Measurements from ENCODE around the gene ATP6V1C2. TPM values are rescaled to one million over a fixed set of nuclear protein-coding genes. Genes with fewer than 3 reads are reported as not detected.

Gene ATP6V1C2
- total RNA-seq, result 1 to 10 TPM in 1 of 2 donors, not detected in 1; 5.3 TPM

- Histone ChIP-seq H3K27me3 (replicated peaks; ENCODE audit: insufficient read depth) (no peaks in the 10 kb centered on the region), H3K27ac (no peak within 1 kb of the TSS), H3K4me1 (ENCODE audit: control insufficient read depth in 1 of 2, low read depth in 2 of 2) (peaks cover 11 to 33% of the 10 kb centered on the region in 2 donors), H3K9me3 (no peaks in the 10 kb centered on the region), H3K4me3 (peak within 1 kb of the TSS; percentile 80), H3K36me3 (no peaks in the 10 kb centered on the region)
- no peak for DNase-seq (ENCODE audit: low spot score)
- TF ChIP-seq CTCF (IDR thresholded peaks at IDR 0.05), result no peak
- no peak for ATAC-seq (ENCODE audit: insufficient number of reproducible peaks, low FRiP score, low read depth)
Measured at GRCh38 chr2:10721396-10722251, at the start of gene ATP6V1C2. TSS of gene ATP6V1C2 (plus strand) at chr2:10721630. CDS start at chr2:10722850, 1,220 bp downstream.

- H3K4me3 ChIP-seq, result no peak overlapping the region
- no peak for TF ChIP-seq CTCF (IDR thresholded peaks at IDR 0.05)
- H3K27ac ChIP-seq, result no peak overlapping the region
- no peak for ATAC-seq (ENCODE audit: insufficient number of reproducible peaks, low FRiP score, low read depth)
- H3K4me1 ChIP-seq (ENCODE audit: control insufficient read depth in 1 of 2, low read depth in 2 of 2), result no peaks in the 10 kb centered on the region
- no peaks in the 10 kb centered on the region for H3K27me3 ChIP-seq (replicated peaks; ENCODE audit: insufficient read depth)
- no peaks in the 10 kb centered on the region for H3K9me3 ChIP-seq
- peaks cover 3% of the 10 kb centered on the region for H3K36me3 ChIP-seq
- DNase-seq (ENCODE audit: low spot score), result no peak
Measured at GRCh38 chr2:10675131-10675530, 46.3 kb upstream of the ATP6V1C2 start.

GRCh38 chr2:10678225-10678624, 43.2 kb upstream of the ATP6V1C2 start:
- Histone ChIP-seq H3K4me1 (ENCODE audit: control insufficient read depth in 1 of 2, low read depth in 2 of 2) (no peaks in the 10 kb centered on the region), H3K36me3 (peaks cover 8% of the 10 kb centered on the region), H3K27me3 (replicated peaks; ENCODE audit: insufficient read depth) (no peaks in the 10 kb centered on the region), H3K4me3 (no peak overlapping the region), H3K27ac (no peak overlapping the region), H3K9me3 (no peaks in the 10 kb centered on the region)
- DNase-seq (ENCODE audit: low spot score) (no peak), ATAC-seq (ENCODE audit: insufficient number of reproducible peaks, low FRiP score, low read depth) (no peak)
- peak; percentile 34 for TF ChIP-seq CTCF (IDR thresholded peaks at IDR 0.05)

- ATAC-seq (ENCODE audit: insufficient number of reproducible peaks, low FRiP score, low read depth) (no peak), DNase-seq (ENCODE audit: low spot score) (no peak)
- Histone ChIP-seq H3K36me3 (peaks cover 16% of the 10 kb centered on the region), H3K9me3 (no peaks in the 10 kb centered on the region), H3K27me3 (replicated peaks; ENCODE audit: insufficient read depth) (no peaks in the 10 kb centered on the region), H3K4me1 (ENCODE audit: control insufficient read depth in 1 of 2, low read depth in 2 of 2) (no peaks in the 10 kb centered on the region), H3K27ac (no peak overlapping the region), H3K4me3 (no peak overlapping the region)
- TF ChIP-seq CTCF (IDR thresholded peaks at IDR 0.05), result no peak
Measured at GRCh38 chr2:10680214-10680613, 41.2 kb upstream of the ATP6V1C2 start.

DNA sequence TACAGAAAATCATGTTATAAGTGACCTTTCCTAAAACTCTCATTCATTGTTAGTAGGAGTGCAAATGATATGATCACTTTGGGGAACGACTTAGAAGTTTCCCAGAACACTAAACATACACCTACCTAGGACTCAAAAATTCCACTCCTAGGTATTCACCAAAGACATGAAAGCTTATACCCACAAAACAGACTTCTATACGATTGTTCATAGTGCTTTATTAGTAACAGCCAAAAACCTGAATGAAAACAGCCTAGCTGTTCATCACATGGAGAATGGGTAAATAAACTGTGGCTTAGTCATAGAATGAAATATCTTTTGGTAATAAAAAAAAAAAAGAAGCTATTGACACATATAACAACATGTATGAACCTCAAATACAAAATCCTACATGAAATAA, 40.5 kb upstream of the ATP6V1C2 start:
- no peaks in the 10 kb centered on the region for H3K9me3 ChIP-seq
- H3K4me3 ChIP-seq, result no peak overlapping the region
- DNase-seq (ENCODE audit: low spot score) (no peak), ATAC-seq (ENCODE audit: insufficient number of reproducible peaks, low FRiP score, low read depth) (no peak)
- TF ChIP-seq CTCF (IDR thresholded peaks at IDR 0.05), result no peak
- H3K4me1 ChIP-seq (ENCODE audit: control insufficient read depth in 1 of 2, low read depth in 2 of 2), result no peaks in the 10 kb centered on the region
- H3K36me3 ChIP-seq, result peaks cover 16% of the 10 kb centered on the region
- no peaks in the 10 kb centered on the region for H3K27me3 ChIP-seq (replicated peaks; ENCODE audit: insufficient read depth)
- no peak overlapping the region for H3K27ac ChIP-seq
